Subcutaneous abdominal adipose tissue (tissue), 5 donors: ENCODE results near the gene DTX2.
"Not testable (repeated sequence)": the region's sequence is repeated elsewhere in the genome, so short reads cannot be mapped to it uniquely, and the experiment has no call there.

ENCODE experiments used
- H3K27ac ChIP-seq: one replicate; pipeline ENCODE4 v1.7.0; 2013; ENCODE audit warnings: low read depth, mild to moderate bottlenecking, inconsistent platforms, low read length, moderate library complexity
- H3K27me3 ChIP-seq, 5 donors: one replicate each; pipeline ENCODE4 v1.7.0; 2013; ENCODE audit warnings: low read length in 5 of 5, inconsistent platforms in 1 of 5; ENCODE audit not compliant: control insufficient read depth in 5 of 5, insufficient read depth in 4 of 5
- H3K36me3 ChIP-seq, 5 donors: one replicate each; pipeline ENCODE4 v1.7.0; 2013; ENCODE audit warnings: low read length in 5 of 5; ENCODE audit not compliant: control insufficient read depth in 5 of 5, insufficient read depth in 5 of 5
- H3K4me1 ChIP-seq, 5 donors: one replicate each; pipeline ENCODE4 v1.7.0; 2013; ENCODE audit warnings: low read length in 5 of 5, mild to moderate bottlenecking in 3 of 5, moderate library complexity in 1 of 5; ENCODE audit not compliant: control insufficient read depth in 5 of 5, insufficient read depth in 5 of 5
- H3K4me3 ChIP-seq, 5 donors: one replicate each; pipeline ENCODE4 v1.7.0; 2013; ENCODE audit warnings: low read length in 5 of 5, low read depth in 1 of 5
- H3K9ac ChIP-seq, 5 donors: one replicate each; pipeline ENCODE4 v1.7.0; 2013; ENCODE audit warnings: low read length in 5 of 5, mild to moderate bottlenecking in 4 of 5, moderate library complexity in 3 of 5
- H3K9me3 ChIP-seq, 5 donors: one replicate each; pipeline ENCODE4 v1.7.0; 2013; ENCODE audit warnings: low read length in 5 of 5; ENCODE audit not compliant: control insufficient read depth in 5 of 5
- donor health status: healthy.
- donor health status: healthy.
- donor health status: healthy.
- donor health status: healthy.
- donor health status: healthy.

The DTX2 gene

GRCh38 chr7:76502836-76503235 lies 41.3 kb downstream of the DTX2 start:
- not testable (repeated sequence) for H3K4me1 ChIP-seq, H3K9me3 ChIP-seq, H3K27ac ChIP-seq, H3K9ac ChIP-seq, H3K27me3 ChIP-seq, H3K4me3 ChIP-seq
- H3K36me3 ChIP-seq, result peaks cover 0 to 50% (median 26%) of the 10 kb centered on the region in 5 donors

- not testable (repeated sequence) for H3K27ac ChIP-seq, H3K4me1 ChIP-seq, H3K9ac ChIP-seq, H3K9me3 ChIP-seq, H3K4me3 ChIP-seq, H3K27me3 ChIP-seq
- peaks cover 0 to 50% (median 26%) of the 10 kb centered on the region in 5 donors for H3K36me3 ChIP-seq
These were observed 41.7 kb downstream of the DTX2 start for GRCh38 chr7:76503244-76503643.

GRCh38 chr7:76504351-76505167 lies 43.0 kb downstream of the DTX2 start:
- H3K4me1 ChIP-seq, H3K4me3 ChIP-seq, H3K27me3 ChIP-seq, H3K9ac ChIP-seq, H3K27ac ChIP-seq, H3K9me3 ChIP-seq: not testable (repeated sequence)
- H3K36me3 ChIP-seq, result peaks cover 0 to 50% (median 26%) of the 10 kb centered on the region in 5 donors

- Histone ChIP-seq H3K4me1 (peaks cover 0 to 8% (median 5%) of the 10 kb centered on the region in 5 donors), H3K9me3 (peaks cover 0 to 2% (median 0%) of the 10 kb centered on the region in 5 donors), H3K36me3 (peaks cover 0 to 50% (median 26%) of the 10 kb centered on the region in 5 donors), H3K27ac (no peak overlapping the region), H3K4me3 (no peak overlapping the region), H3K9ac (no peak overlapping the region), H3K27me3 (no peaks in the 10 kb centered on the region)
These were observed 43.9 kb downstream of the DTX2 start for GRCh38 chr7:76505168-76506080.

- Histone ChIP-seq H3K27ac (no peak overlapping the region), H3K4me3 (no peak overlapping the region), H3K4me1 (peaks cover 0 to 8% (median 5%) of the 10 kb centered on the region in 5 donors), H3K36me3 (peaks cover 0 to 47% (median 23%) of the 10 kb centered on the region in 5 donors), H3K9me3 (peaks cover 0 to 2% (median 0%) of the 10 kb centered on the region in 5 donors), H3K27me3 (no peaks in the 10 kb centered on the region), H3K9ac (no peak overlapping the region)
These were observed 44.6 kb downstream of the DTX2 start for GRCh38 chr7:76506081-76506440.

- H3K4me3 ChIP-seq, H3K4me1 ChIP-seq, H3K27ac ChIP-seq, H3K27me3 ChIP-seq, H3K9me3 ChIP-seq, H3K9ac ChIP-seq: not testable (repeated sequence)
- peaks cover 0 to 41% (median 21%) of the 10 kb centered on the region in 5 donors for H3K36me3 ChIP-seq
These were observed 45.1 kb downstream of the DTX2 start for GRCh38 chr7:76506643-76507042.

- Histone ChIP-seq H3K27ac (no peak overlapping the region), H3K36me3 (peaks cover 0 to 30% (median 15%) of the 10 kb centered on the region in 5 donors), H3K9ac (no peak overlapping the region), H3K4me3 (no peak overlapping the region), H3K4me1 (peaks cover 0 to 13% (median 11%) of the 10 kb centered on the region in 5 donors), H3K27me3 (no peaks in the 10 kb centered on the region), H3K9me3 (peaks cover 0 to 2% (median 0%) of the 10 kb centered on the region in 5 donors)
These were observed 46.4 kb downstream of the DTX2 start for GRCh38 chr7:76507723-76508406.

- Histone ChIP-seq H3K27me3 (no peaks in the 10 kb centered on the region), H3K9ac (no peak within 1 kb of the TSS), H3K36me3 (peaks cover 0 to 18% (median 11%) of the 10 kb centered on the region in 5 donors), H3K27ac (no peak within 1 kb of the TSS), H3K4me1 (peaks cover 0 to 23% (median 16%) of the 10 kb centered on the region in 5 donors), H3K9me3 (peaks cover 0 to 2% (median 0%) of the 10 kb centered on the region in 5 donors), H3K4me3 (no peak within 1 kb of the TSS)
These were observed 48.7 kb downstream of the DTX2 start, which contains the start of gene UPK3B for GRCh38 chr7:76509931-76510877. Gene UPK3B (plus strand): TSS chr7:76510552. CDS start chr7:76510653, 101 bp downstream.
